GM12892 (cell line): ENCODE data around the gene TPPP.

Source experiments
- POLR2A ChIP-seq: IDR thresholded peaks from 2 replicates; pipeline ENCODE4 v1.6.1; 2011; ENCODE audit warnings: low read depth, low read length, control low read depth
- POLR2AphosphoS5 ChIP-seq: IDR thresholded peaks from 2 replicates; pipeline ENCODE4 v1.6.1; 2011; ENCODE audit warnings: low read depth, low read length, control low read depth
- TAF1 ChIP-seq: IDR thresholded peaks from 2 replicates; pipeline ENCODE4 v1.6.1; 2011; ENCODE audit warnings: low read depth, mild to moderate bottlenecking, control low read depth, low read length, borderline replicate concordance

- no peak for TF ChIP-seq POLR2AphosphoS5
- no peak for TF ChIP-seq POLR2A
- TF ChIP-seq TAF1, result no peak
Measured at GRCh38 chr5:644509-644908, 48.6 kb downstream of the TPPP start.
